GM06990 (cell line): ENCODE results near the gene ALPK3.

ENCODE experiments used
- DNase-seq: peaks from one replicate; pipeline ENCODE4 v3.0.0-alpha.2; 2011; ENCODE audit not compliant: insufficient read length; ENCODE audit errors: extremely low read depth
- H3K27me3 ChIP-seq: replicated peaks from 2 replicates; pipeline ENCODE4 v1.6.0; 2011; ENCODE audit warnings: low read length; ENCODE audit not compliant: control insufficient read depth, insufficient read depth
- H3K36me3 ChIP-seq: 2 replicates; pipeline ENCODE4 v1.5.1; 2011; ENCODE audit warnings: low read length; ENCODE audit not compliant: control insufficient read depth, insufficient read depth
- H3K4me3 ChIP-seq: replicated peaks from 2 replicates; pipeline ENCODE4 v1.5.1; 2011; ENCODE audit warnings: low read depth, mild to moderate bottlenecking, control low read depth, low read length
- TF ChIP-seq, protein P1 (sequence below): IDR thresholded peaks from 2 replicates; pipeline ENCODE4 v1.5.1; 2011; ENCODE audit warnings: low read length, control low read depth, mild to moderate bottlenecking, inconsistent platforms; ENCODE audit not compliant: insufficient read depth, poor library complexity, severe bottlenecking

The ALPK3 gene

DNA sequence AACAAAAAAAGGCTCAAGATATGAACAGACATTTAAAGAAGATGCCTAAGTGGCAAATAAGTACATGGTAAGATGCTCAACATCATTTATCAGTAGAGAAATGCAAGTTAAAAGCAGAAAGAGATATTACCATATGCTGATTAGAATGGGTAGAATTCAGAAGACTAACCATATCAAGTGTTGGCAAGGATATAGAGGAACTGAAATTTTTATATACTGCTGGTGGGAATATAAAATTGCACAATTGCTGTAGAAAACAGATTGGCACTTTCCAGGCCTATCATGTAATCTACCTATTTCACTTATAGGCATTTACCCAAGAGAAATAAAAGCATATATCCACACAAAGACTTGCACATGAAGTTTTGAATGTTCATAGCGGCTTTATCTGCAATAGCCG, 84.4 kb downstream of the ALPK3 start:
- TF ChIP-seq, protein P1, sequence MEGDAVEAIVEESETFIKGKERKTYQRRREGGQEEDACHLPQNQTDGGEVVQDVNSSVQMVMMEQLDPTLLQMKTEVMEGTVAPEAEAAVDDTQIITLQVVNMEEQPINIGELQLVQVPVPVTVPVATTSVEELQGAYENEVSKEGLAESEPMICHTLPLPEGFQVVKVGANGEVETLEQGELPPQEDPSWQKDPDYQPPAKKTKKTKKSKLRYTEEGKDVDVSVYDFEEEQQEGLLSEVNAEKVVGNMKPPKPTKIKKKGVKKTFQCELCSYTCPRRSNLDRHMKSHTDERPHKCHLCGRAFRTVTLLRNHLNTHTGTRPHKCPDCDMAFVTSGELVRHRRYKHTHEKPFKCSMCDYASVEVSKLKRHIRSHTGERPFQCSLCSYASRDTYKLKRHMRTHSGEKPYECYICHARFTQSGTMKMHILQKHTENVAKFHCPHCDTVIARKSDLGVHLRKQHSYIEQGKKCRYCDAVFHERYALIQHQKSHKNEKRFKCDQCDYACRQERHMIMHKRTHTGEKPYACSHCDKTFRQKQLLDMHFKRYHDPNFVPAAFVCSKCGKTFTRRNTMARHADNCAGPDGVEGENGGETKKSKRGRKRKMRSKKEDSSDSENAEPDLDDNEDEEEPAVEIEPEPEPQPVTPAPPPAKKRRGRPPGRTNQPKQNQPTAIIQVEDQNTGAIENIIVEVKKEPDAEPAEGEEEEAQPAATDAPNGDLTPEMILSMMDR = no peak
- Histone ChIP-seq H3K4me3 (no peak overlapping the region), H3K36me3 (no peaks in the 10 kb centered on the region), H3K27me3 (no peaks in the 10 kb centered on the region)
- DNase-seq = no peak

DNA sequence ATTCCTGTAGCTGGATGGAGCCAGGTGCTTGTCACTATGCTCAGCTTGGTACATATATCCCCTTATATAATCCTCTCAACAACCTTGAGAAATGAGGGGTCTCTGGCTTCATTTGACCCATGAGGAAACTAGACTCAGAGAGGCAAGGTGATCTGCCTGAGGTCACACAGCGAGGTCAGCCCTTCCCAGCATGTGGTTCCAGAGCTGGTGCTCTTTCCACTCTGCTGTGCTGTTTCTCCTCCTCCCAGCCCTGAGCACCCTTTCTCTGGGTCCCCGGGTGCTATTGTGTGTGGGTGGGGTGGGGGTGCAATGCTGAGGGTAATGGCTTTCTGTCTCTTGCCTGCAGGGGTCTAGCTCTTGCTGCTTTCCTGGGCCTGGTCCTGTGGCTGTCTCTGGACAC, 86.6 kb downstream of the ALPK3 start:
- no peak for DNase-seq
- TF ChIP-seq, protein P1 = no peak
- Histone ChIP-seq H3K4me3 (no peak overlapping the region), H3K27me3 (no peaks in the 10 kb centered on the region), H3K36me3 (no peaks in the 10 kb centered on the region)

DNA sequence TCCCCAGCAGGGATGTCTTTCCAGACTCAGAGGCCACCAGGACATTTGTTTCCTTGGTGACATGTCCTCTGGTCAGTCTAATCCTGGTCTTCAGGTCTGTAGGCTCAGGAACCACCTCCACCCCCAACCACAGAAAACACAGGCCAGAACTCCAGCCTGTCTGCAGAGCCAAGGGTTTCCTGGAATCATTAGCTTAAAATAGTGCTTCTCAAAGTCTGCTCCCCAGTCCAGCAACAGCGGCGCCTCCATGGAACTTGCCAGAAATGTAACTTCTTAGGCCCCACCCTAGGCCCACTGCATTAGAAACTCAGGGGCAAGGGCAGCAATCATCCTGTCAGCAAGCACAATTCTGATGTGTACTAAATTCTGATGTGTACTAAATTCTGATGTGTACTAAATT, 87.3 kb downstream of the ALPK3 start:
- no peak for DNase-seq
- no peak overlapping the region for H3K4me3 ChIP-seq
- no peaks in the 10 kb centered on the region for H3K27me3 ChIP-seq
- H3K36me3 ChIP-seq = no peaks in the 10 kb centered on the region
- TF ChIP-seq, protein P1 = no peak

DNA sequence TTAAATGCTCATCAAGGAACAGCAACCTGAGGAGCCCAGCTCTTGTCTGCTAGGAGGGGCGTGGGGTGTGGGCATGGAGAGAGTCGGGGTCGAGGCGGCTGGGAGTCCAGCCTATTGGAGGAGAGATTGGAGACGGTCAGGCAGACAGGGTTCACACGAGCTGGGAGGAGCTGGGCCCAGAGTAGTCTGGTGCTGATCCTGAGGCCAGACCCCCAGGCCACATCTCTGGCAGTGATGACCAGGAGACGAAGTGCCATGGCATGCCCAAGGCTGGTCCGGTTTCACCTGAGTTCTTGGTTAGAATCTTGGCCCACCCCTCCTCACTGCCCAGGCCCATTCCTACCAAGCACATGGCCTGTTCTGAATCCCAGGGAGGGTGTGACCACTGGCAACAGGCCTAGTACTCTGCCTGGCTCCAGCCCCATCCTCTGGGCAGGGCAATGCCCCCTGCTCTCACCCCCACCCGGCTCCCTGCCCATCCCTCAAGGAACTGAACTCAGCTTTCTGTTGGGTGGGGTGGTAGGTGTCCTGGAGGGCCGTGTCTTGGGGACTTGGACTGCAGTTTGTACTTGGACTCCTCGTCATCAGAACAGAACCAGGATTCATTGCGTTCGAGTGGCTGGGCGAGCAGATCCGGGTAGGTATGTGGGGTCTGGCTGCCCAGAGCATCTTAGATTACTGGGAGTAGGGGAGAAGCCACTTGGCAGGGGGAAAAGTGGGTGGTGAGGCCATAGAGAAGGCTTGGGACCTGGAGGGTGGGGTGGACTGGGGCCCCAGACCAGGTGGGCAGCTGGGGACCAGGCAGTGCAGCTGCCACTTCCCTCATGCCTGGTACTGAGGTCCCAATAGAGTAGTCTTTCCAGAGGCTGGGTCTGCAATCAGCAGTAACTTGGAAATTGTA, 88.1 kb downstream of the ALPK3 start:
- no peaks in the 10 kb centered on the region for H3K27me3 ChIP-seq
- no peak overlapping the region for H3K4me3 ChIP-seq
- H3K36me3 ChIP-seq = no peaks in the 10 kb centered on the region
- DNase-seq = no peak
- TF ChIP-seq, protein P1 = no peak

DNA sequence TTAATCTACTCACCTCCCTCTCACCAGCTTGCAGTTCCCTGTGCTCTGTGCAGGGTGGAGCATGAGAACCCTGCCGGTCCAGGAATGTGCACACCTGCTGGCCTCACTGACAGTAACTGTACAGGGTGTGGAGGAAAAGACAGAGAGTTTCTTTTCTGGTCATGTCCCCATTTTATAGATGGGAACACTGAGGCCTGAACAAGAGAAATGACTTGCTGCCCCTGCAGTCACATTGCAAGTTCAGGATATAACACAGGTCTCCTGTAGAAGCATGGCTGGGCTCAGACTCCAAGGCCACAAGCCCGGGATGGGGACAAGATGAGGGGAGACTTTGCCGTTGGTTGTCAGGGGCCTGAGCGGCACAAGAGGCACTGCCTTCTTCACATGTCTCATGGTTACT, 90.6 kb downstream of the ALPK3 start:
- TF ChIP-seq, protein P1 = no peak
- Histone ChIP-seq H3K4me3 (no peak overlapping the region), H3K36me3 (no peaks in the 10 kb centered on the region), H3K27me3 (no peaks in the 10 kb centered on the region)
- no peak for DNase-seq
